HG02642 (cell line): Measurements from ENCODE around the gene CARMIL3.
"Not testable (repeated sequence)": the region's sequence is repeated elsewhere in the genome, so short reads cannot be mapped to it uniquely, and the experiment has no call there.

Experiments
- ATAC-seq: cut with Tn5 transposase; IDR thresholded peaks from one replicate; pipeline ENCODE4 v1.9.1; 2021; ENCODE audit warnings: mild to moderate bottlenecking; ENCODE audit not compliant: unreplicated experiment, poor library complexity

Gene CARMIL3

GRCh38 chr14:24036963-24037657 is 14.7 kb upstream of the CARMIL3 start:
- ATAC-seq = peak; percentile 11

- no peak for ATAC-seq
Observed at GRCh38 chr14:24037658-24038037, 14.2 kb upstream of the CARMIL3 start.

DNA sequence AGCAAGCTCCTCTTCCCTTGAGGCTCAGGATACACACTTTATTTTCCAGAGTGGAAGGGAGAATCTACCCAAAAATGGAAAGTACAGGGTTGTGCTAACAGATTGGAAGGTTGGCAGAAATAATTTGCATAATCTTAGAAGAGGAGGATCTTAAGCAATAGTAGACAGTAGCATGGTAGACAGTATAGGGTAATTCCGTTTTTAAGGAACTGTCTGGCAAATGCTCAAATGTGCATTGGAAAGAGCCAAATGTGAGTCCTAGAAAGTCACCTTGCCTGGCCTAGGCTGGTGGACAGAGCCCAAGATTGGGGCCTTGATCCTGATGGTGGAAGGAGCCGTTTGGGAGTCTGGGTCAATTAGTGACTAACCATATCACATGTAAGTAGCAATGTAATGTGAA is 13.1 kb upstream of the CARMIL3 start:
- ATAC-seq = no peak

DNA sequence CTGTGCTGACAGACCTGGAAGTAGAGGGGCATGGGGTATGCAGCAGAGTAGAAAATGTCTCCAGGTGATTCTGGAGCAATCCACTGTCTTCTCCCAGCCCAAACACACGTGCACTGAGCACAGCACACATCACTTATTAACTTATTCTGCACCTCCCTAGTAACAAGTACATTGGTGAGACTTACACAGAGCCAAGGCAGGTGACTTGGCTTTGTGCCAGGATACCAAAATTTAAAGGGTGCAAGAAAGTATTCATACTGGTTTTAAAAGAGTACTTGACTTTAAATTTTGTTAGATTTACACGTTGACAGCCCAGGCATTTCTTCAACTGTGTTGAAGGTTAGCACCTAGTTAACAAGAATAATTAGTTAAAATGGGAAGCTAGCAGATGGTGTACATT is 11.1 kb upstream of the CARMIL3 start:
- ATAC-seq = no peak

- ATAC-seq = no peak
Observed at GRCh38 chr14:24042746-24043145, 9.1 kb upstream of the CARMIL3 start.

DNA sequence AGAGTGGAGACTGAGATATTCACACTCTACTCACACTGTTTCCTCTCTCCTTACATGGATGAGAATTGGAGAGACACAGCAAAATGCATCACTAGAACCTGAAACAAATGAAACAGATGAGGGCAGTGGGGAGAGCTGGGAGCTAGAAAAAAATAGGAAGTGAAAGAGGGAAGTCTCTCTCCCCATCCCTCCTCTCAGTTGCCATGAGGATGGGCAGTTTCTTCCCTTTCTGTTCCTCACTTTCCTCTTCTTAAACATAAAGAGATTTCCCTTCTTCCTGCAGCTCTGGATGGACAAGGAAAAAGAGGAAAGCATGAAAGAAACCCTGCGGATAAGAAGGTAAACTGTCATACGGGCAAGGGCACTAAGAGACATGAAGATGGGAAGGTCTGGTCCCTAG is 2.8 kb upstream of the CARMIL3 start:
- ATAC-seq = not testable (repeated sequence)

GRCh38 chr14:24050753-24051152 is 1.1 kb upstream of the CARMIL3 start:
- not testable (repeated sequence) for ATAC-seq

DNA sequence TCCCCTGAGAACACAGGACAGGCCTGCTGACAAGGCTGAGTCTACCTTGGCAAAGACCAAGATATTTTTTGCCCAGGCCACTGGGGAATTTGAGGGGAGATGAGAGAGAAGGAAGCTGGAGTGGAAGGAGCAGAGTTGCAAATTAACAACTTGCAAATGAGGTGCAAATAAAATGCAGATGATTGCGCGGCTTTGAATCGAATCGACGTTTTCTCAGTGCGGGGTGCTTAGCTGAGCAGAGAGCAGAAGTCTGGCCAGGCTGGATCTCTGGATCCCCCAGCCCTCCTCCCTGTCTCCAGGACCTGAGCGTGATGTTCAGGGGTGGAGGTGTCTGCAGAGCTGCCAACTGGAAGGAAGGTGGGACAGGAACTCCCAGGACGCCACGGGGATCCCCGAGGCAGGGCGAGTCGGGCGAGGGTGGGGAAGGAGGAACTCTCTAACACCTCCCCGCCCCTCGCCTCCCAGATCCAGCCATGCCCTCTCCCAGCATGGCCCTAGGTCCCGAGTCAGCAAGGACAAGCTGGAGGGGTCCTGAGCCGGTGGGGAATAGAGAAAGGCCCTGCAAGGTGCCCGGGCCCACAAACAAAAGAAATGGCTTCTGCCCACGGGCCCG is 527 bp upstream of the CARMIL3 start:
- peak; percentile 3 for ATAC-seq

- no peak for ATAC-seq
Observed at GRCh38 chr14:24052656-24053547, 1.1 kb downstream of the CARMIL3 start.

GRCh38 chr14:24053548-24054323 is 1.9 kb downstream of the CARMIL3 start:
- ATAC-seq = no peak

DNA sequence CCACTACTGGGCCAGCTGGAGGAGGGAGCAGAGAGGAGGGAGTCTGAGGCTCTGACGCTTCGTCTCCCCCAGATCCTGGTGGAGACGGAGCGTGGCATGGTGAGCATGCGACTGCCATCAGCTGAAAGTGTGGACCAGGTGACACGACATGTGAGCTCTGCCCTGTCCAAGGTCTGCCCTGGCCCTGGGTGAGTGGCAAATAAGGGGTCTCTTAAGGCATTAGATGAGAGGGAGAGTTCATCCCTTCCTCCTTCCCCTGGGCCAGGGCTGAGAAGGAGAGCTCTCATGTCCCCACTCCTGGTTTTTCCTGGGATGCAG is 2.5 kb downstream of the CARMIL3 start:
- ATAC-seq = no peak

GRCh38 chr14:24054646-24055045 is 2.8 kb downstream of the CARMIL3 start:
- ATAC-seq = no peak

GRCh38 chr14:24055971-24056799 is 4.4 kb downstream of the CARMIL3 start:
- no peak for ATAC-seq

DNA sequence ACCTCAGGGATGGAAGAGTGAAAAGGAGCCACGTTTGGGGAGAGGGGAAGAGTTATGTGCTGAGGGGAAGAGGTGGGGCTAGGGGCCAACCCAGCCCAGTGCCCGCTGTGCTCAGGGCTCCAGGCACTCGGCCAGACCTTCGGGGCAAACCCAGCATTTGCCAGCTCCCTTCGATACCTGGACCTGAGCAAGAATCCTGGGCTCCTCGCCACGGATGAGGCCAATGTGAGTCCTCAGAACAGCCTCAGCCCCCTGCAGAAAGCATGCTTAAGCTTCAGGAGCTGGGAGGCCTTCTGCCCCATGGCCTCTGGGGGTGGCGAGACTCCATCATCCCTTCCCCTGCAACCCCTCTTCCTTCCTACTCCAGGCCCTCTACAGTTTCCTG is 5.0 kb downstream of the CARMIL3 start:
- ATAC-seq = no peak

- no peak for ATAC-seq
Observed at GRCh38 chr14:24057271-24057670, 5.5 kb downstream of the CARMIL3 start.

DNA sequence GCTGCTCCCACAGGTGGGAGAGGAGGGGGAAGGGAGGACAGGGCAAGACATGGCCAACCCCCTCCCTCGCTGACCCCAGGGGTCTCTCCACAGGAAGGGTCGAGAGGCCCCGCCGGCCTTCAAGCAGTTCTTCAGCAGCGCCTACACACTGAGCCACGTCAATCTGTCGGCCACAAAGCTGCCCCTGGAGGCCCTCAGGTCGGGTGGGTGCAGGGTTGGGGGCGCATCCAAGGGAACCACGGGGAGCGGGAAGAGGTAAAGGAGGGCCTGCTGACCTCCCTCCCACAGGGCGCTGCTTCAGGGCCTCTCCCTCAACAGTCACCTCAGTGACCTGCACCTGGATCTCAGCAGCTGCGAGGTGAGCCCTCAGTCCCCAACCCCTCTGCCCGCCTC is 6.1 kb downstream of the CARMIL3 start:
- peak; percentile 7 for ATAC-seq

DNA sequence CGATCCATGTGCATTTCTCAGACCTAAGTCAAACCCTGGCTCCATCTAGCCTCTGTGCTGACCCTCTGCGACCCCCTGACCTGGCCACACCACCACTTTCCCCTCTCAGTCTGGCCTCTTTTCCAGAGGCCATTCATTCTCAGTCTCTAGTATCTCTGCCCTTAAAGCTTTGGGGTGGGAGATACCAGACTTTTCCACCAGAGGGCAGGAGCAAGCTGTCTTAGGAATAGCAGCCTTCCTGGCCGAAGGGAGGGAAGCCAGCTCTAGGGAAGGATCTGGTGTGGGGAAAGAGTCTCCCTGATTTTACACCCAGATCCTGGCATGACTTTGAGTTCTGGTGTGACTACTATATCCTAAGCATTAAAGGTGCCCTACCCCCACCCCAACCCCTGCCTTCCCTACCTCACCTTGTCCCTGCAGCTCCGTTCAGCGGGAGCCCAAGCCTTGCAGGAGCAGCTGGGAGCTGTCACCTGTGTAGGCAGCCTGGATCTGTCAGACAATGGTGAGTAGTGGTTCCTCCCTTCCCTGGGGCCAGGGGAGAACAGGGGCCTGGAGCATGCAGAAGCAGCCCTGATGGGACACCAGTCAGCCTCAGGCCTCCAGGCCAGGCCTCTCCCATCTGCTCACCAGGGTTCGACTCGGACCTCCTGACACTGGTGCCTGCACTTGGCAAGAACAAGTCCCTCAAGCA is 6.6 kb downstream of the CARMIL3 start:
- ATAC-seq = peak; percentile 52

- ATAC-seq = no peak
Observed at GRCh38 chr14:24058951-24059475, 7.2 kb downstream of the CARMIL3 start.

DNA sequence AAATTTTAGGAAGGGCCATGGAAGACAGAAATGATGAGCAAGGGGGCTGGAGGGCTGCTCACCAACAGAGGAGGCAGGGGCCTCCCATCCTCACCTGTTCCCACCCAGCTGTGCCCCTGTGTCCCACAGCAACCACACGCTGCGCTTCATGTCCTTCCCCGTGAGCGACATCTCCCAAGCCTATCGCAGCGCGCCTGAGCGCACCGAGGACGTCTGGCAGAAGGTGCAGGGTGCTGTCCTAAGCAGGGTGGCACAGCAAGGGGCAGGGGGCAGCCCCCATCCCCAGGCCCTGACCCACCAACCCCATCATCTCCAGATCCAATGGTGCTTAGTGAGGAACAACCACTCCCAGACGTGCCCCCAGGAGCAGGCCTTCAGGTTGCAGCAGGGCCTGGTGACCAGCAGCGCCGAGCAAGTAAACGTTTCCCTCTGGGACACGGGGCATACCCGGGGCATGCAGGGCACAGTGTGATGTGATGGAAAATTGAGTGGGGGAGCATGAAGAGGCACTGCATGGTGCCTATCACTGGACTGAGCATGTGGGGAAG is 8.1 kb downstream of the CARMIL3 start:
- no peak for ATAC-seq
